NCI-H2107 (cell line): Measurements from ENCODE around the gene PTH1R.

Experiments used
- DNase-seq: peaks from one replicate; lab custom pipeline; 2025; lab: John Stamatoyannopoulos, UW

Gene PTH1R

GRCh38 chr3:46849686-46850467 is 27.6 kb upstream of the PTH1R start:
- no peak for DNase-seq

- no peak for DNase-seq
These were observed 27.1 kb upstream of the PTH1R start for GRCh38 chr3:46850468-46850779.

DNA sequence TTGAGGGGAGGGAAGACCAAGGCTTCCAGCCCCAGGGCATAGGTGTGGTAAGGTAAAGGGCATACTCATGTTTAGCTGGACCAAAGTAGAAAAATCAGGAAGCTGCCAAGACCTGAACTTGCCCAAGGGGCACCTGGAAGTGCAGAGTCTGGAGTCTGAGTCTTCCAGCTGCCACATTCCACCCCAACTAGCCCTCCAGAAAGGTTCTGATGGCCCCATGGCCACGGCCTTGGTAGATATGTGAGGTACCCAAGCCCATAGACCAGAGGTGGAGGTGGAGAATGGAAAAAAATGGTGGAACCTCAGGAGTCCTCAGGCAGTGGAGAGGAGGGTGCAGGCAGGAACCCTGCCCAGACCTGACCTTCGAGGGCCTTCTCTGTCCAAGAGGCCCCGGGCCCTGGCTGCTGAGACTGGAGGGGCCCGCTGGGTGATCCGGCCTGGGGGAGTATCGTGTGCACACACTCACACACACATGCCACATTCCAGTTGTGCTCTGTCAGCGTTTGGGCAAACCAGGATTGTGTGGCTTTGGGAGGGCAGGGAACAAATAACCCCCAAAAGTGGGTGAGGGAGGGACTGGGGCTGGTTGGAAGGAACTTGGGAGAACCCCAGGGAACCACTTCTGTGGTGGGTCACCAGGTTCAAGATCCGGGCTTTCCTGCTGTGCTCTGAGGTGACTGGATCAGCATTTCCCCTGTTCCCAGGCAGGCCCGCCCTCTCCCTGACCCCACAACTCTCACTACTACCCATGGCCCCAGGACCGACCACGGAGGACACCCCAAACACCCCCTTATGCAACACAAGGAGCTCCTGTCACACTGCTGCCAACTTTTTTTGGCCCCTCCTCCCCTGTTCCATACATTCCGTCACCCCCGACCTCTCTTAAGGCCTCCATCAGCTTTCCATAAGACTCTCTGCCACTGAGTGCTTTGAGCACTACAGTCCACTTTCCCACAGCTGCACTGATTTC is 25.9 kb upstream of the PTH1R start:
- no peak for DNase-seq

DNA sequence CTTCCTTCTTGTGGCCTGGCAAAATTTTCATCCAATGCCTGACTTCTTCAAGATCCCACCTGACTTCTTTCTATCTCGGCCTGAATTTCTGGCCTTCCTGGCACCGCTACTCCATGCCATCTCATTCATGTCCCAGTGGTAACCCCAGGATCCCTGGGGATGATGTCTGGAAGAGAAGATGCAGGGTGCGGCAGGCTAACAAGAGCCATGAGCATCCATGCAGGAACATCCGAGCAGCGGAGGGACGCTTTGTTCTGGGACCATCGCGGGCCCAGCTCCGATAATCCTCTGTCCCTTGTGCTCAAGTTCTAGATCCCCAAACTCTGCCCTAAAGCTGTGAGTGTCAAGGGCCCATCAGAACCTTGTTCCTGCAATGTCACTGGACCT is 25.2 kb upstream of the PTH1R start:
- DNase-seq = no peak

GRCh38 chr3:46852839-46853355 is 24.6 kb upstream of the PTH1R start:
- no peak for DNase-seq

GRCh38 chr3:46853441-46854415 is 23.8 kb upstream of the PTH1R start:
- no peak for DNase-seq

- DNase-seq = no peak
These were observed 22.9 kb upstream of the PTH1R start for GRCh38 chr3:46854555-46854991.

GRCh38 chr3:46856576-46857471 is 20.7 kb upstream of the PTH1R start:
- no peak for DNase-seq

- DNase-seq = no peak
These were observed 19.8 kb upstream of the PTH1R start for GRCh38 chr3:46857485-46858341.

GRCh38 chr3:46858456-46858855 is 19.1 kb upstream of the PTH1R start:
- no peak for DNase-seq

DNA sequence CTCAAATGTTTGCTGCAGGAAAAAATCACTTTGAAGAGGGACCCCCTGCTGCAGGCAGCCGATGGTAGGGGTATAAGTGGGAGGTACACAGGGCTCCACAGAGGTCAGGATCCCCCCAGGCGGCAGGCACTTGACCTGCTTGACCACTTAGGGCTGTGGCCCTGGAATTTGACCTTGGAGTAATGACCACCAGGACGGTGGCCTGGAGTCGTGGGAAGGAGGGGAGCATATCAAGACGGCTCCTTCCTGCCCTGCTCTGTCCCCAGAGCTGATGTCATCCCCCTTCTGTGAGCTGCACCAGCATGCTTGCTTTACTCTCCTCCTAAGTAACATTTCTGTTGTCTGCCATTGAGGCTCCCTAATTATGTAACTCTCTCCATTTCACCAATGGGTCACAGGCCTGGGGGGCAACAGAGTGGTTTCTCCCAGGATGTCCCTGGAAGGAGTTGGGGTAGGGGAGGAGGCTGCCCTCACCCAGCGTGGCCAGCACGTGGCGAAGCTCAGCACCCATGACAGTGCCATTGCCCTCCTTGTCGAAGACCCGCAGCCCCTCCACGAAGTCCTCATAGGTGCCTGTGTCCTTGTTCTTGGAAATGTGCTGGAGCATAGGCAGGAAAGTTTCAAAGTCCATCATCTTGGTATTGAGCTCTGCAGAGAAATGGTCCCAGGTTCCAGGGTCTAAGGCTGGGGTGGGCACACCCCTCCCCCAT is 18.4 kb upstream of the PTH1R start:
- DNase-seq = no peak

DNA sequence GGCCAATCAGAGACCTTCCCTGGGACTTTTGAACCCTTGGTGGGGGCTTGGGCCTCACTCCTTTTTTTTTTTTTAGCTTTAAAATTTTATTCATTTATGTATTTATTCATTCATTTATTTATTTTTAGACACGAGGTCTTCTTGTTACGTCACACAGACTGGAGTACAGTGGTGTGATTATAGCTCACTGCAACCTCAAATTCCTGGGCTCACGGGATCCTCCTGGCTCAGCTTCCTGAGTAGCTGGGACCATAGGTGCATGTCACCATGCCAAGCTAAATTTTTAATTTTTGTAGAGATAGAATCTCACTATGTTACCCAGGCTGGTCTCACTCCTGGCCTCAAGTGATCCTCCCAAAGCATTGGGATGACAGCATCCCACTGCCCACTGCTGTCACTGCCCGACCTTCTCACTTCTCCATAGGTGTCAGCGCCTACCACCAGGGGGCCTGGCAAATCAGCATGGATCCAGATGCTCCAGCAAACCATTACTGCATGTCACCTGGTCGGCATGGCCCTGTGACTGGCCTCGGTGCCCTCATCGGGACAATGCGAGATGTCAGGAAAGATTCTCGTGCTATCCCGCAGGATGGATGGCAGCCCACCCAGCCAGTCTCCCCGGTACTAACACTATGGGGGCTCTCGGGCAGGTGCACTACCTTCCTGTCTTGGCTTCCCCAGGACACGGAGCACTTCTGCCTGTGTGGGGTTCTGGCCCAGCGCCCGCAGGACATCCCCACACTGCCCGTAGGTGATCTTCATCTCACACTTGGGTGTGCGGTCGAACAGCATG is 17.3 kb upstream of the PTH1R start:
- no peak for DNase-seq

DNA sequence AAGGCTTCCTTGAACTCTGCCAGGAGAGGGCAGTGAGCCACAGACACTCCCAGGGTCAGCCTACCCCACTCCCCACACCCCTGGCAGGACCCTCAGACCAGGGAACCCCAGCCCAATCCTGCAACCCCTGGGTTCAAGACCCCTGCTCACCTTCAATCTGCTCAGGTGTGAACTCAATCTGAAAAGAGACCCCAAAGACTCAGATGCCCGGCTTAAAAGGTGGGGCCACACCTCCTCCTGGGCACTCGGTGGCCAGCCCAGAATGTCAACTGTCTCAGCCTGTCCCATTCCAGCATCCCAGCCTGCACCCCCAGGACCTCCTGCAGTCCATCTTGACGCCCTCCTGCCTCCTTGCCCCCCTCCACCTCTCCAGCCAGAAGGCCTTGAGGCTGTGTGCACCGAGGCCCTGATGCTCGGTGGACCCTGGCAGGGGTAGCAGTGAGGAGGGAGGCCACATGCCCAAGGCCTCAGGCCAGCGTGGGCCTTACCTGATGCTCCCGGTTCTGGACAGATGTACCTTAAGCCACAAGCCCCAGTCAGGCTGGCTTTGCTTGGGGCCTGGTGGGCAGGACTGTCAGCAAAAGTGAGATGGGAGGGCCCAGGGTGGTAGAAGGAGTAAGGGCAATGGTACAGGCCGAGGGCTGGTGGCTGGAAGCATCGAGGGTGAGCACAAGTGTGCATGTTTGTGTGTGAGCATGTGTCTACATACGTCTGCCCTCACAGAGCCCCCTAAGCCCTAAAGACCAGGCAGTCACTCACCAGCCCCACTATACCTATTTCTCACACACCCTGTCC is 16.5 kb upstream of the PTH1R start:
- no peak for DNase-seq

GRCh38 chr3:46861605-46862368 is 15.7 kb upstream of the PTH1R start:
- DNase-seq = no peak

- no peak for DNase-seq
These were observed 15.0 kb upstream of the PTH1R start for GRCh38 chr3:46862369-46863025.

- DNase-seq = no peak
These were observed 14.2 kb upstream of the PTH1R start, which contains the start of gene MYL3 for GRCh38 chr3:46863261-46863782. TSS of gene MYL3 (minus strand) at chr3:46863444. CDS start at chr3:46863390, 54 bp downstream.
